H1 (cell line): ENCODE results near the gene CNTN5. TPM values are rescaled to one million over a fixed set of nuclear protein-coding genes. Genes with fewer than 3 reads are reported as not detected.
A peak's percentile ranks its signal among the peaks of the same experiment; 100 is the strongest.

Source experiments
- CTCF ChIA-PET: fragments of 300-600 bp; sonication (Branson Sonifier 250); formaldehyde crosslinking; loops from one replicate; lab custom pipeline; 2021; ENCODE audit not compliant: partially characterized antibody; lab: Charles Lee
- POLR2A ChIA-PET: fragments of 300-600 bp; sonication (Branson Sonifier 250); formaldehyde crosslinking; loops from one replicate; lab custom pipeline; 2021; ENCODE audit warnings: inconsistent platforms; ENCODE audit not compliant: partially characterized antibody; lab: Charles Lee
- DNase-seq, 2 experiments: peaks; one replicate each; pipeline versions ENCODE4 v3.0.0 to v3.0.0-alpha.2; 2010 to 2022; ENCODE audit warnings: low spot score in 2 of 2, low read depth in 1 of 2, mixed read lengths in 1 of 2
- FAIRE-seq: peaks from 2 replicates; lab custom pipeline; 2011; peaks lifted over from hg19 to GRCh38; lab: Jason Lieb, UNC
- H2AFZ ChIP-seq: 2 replicates; pipeline ENCODE4 v1.8.1; 2012; ENCODE audit warnings: low read length, inconsistent platforms
- H2AK5ac ChIP-seq: 2 replicates; pipeline ENCODE4 v1.6.1; 2013; ENCODE audit warnings: low read depth, low read length
- H2BK120ac ChIP-seq: replicated peaks from 2 replicates; pipeline ENCODE3; 2013; ENCODE audit warnings: low read depth, low read length, inconsistent platforms
- H2BK12ac ChIP-seq: 2 replicates; pipeline ENCODE4 v1.6.1; 2013; ENCODE audit warnings: low read depth, low read length
- H2BK15ac ChIP-seq: 2 replicates; pipeline ENCODE4 v1.6.1; 2013; ENCODE audit warnings: low read length
- H2BK20ac ChIP-seq: 2 replicates; pipeline ENCODE4 v1.6.1; 2013; ENCODE audit warnings: low read length
- H2BK5ac ChIP-seq: 2 replicates; pipeline ENCODE4 v1.6.1; 2013; ENCODE audit warnings: low read depth, low read length
- H3K14ac ChIP-seq: 2 replicates; pipeline ENCODE4 v1.6.1; 2013; ENCODE audit warnings: inconsistent platforms; ENCODE audit not compliant: insufficient read length
- H3K18ac ChIP-seq: 2 replicates; pipeline ENCODE4 v1.6.1; 2013; ENCODE audit warnings: low read length; ENCODE audit errors: extremely low read depth
- H3K23ac ChIP-seq: 2 replicates; pipeline ENCODE4 v1.6.1; 2013; ENCODE audit warnings: inconsistent platforms; ENCODE audit not compliant: insufficient read length
- H3K23me2 ChIP-seq: 2 replicates; pipeline ENCODE4 v1.6.1; 2013; ENCODE audit warnings: low read depth, low read length
- H3K27ac ChIP-seq: 2 replicates; pipeline ENCODE4 v1.6.1; 2011; ENCODE audit warnings: low read depth, low read length, inconsistent platforms
- H3K27me3 ChIP-seq, 4 experiments: replicated peaks in 1 of 4; 1 replicate in 1 of 4; 2 replicates in 3 of 4; pipeline versions ENCODE4 v1.6.1 to v1.8.1; 2011 to 2013; ENCODE audit warnings: low read length in 3 of 4, mild to moderate bottlenecking in 3 of 4, inconsistent platforms in 2 of 4, mixed read lengths in 2 of 4, moderate library complexity in 1 of 4; ENCODE audit not compliant: control insufficient read depth in 3 of 4, insufficient read depth in 3 of 4; ENCODE audit errors: extremely low read depth in 1 of 4
- H3K36me3 ChIP-seq, 4 experiments: 2 replicates each; pipeline versions ENCODE4 v1.6.1 to v1.8.1; 2011 to 2013; ENCODE audit warnings: mild to moderate bottlenecking in 4 of 4, low read length in 3 of 4, moderate library complexity in 2 of 4, control low read depth in 1 of 4, inconsistent platforms in 1 of 4; ENCODE audit not compliant: insufficient read depth in 4 of 4, control insufficient read depth in 2 of 4
- H3K4ac ChIP-seq: replicated peaks from 2 replicates; pipeline ENCODE3; 2013; ENCODE audit warnings: low read length, low read depth, mixed read lengths, inconsistent platforms; ENCODE audit not compliant: insufficient read length
- H3K4me1 ChIP-seq, 4 experiments: replicated peaks in 1 of 4; 1 replicate in 1 of 4; 2 replicates in 3 of 4; pipeline versions ENCODE4 v1.6.1 to v1.8.1; 2011 to 2013; ENCODE audit warnings: low read length in 3 of 4, inconsistent platforms in 2 of 4, mixed read lengths in 1 of 4; ENCODE audit not compliant: insufficient read depth in 4 of 4, control insufficient read depth in 3 of 4
- H3K4me2 ChIP-seq, 2 experiments: 2 replicates each; pipeline versions ENCODE4 v1.6.1 to v1.8.1; 2011 to 2013; ENCODE audit warnings: low read depth in 2 of 2, low read length in 2 of 2, control low read depth in 1 of 2, inconsistent platforms in 1 of 2, mild to moderate bottlenecking in 1 of 2; ENCODE audit not compliant: insufficient read depth in 1 of 2
- H3K4me3 ChIP-seq, 4 experiments: fragments of 200-600, 300-600 bp in 1 of 4; sonication (generic), shearing (Covaris generic), sonication (Bioruptor Twin) in 1 of 4; 2 replicates each; pipeline versions ENCODE4 v1.5.1 to v1.8.1; 2011 to 2016; ENCODE audit warnings: low read length in 4 of 4, low read depth in 3 of 4, control low read depth in 2 of 4, inconsistent platforms in 2 of 4, mild to moderate bottlenecking in 2 of 4, mixed read lengths in 1 of 4, moderate library complexity in 1 of 4; ENCODE audit not compliant: insufficient read depth in 2 of 4; ENCODE audit errors: extremely low read depth in 1 of 4
- H3K56ac ChIP-seq: replicated peaks from 2 replicates; pipeline ENCODE3; 2013; ENCODE audit warnings: low read depth, mild to moderate bottlenecking, mixed read lengths, low read length, inconsistent platforms; ENCODE audit not compliant: insufficient read length
- H3K79me1 ChIP-seq: 2 replicates; pipeline ENCODE4 v1.6.1; 2013; ENCODE audit warnings: low read depth, low read length, control low read depth
- H3K79me2 ChIP-seq, 2 experiments: 2 replicates each; pipeline versions ENCODE4 v1.6.1 to v1.8.1; 2012 to 2013; ENCODE audit warnings: low read length in 2 of 2, mild to moderate bottlenecking in 2 of 2, inconsistent platforms in 1 of 2; ENCODE audit not compliant: insufficient read depth in 2 of 2, control insufficient read depth in 1 of 2
- H3K9ac ChIP-seq, 4 experiments: replicated peaks in 1 of 4; 1 replicate in 1 of 4; 2 replicates in 3 of 4; pipeline versions ENCODE4 v1.6.1 to v1.8.1; 2011 to 2013; ENCODE audit warnings: low read depth in 3 of 4, low read length in 3 of 4, control low read depth in 2 of 4, mild to moderate bottlenecking in 2 of 4, moderate library complexity in 2 of 4, inconsistent platforms in 1 of 4; ENCODE audit errors: extremely low read depth in 1 of 4
- H3K9me3 ChIP-seq, 2 experiments: 2 replicates each; pipeline versions ENCODE4 v1.6.1 to v1.8.1; 2012 to 2013; ENCODE audit warnings: mild to moderate bottlenecking in 2 of 2, moderate library complexity in 2 of 2, control low read depth in 1 of 2, inconsistent platforms in 1 of 2, low read depth in 1 of 2, low read length in 1 of 2, mixed read lengths in 1 of 2; ENCODE audit not compliant: insufficient read depth in 2 of 2
- H4K20me1 ChIP-seq, 2 experiments: replicated peaks in 1 of 2; 2 replicates each; pipeline versions ENCODE3 to v1.8.1; 2011 to 2013; ENCODE audit warnings: inconsistent platforms in 2 of 2, low read length in 2 of 2, mild to moderate bottlenecking in 1 of 2; ENCODE audit not compliant: insufficient read depth in 2 of 2, control insufficient read depth in 1 of 2
- H4K5ac ChIP-seq: 2 replicates; pipeline ENCODE4 v1.6.1; 2013; ENCODE audit warnings: low read length, low read depth, mixed read lengths, inconsistent platforms; ENCODE audit not compliant: insufficient read length
- H4K8ac ChIP-seq: 2 replicates; pipeline ENCODE4 v1.8.0; 2013; ENCODE audit warnings: mild to moderate bottlenecking, moderate library complexity, low read length, inconsistent platforms; ENCODE audit not compliant: insufficient read depth; ENCODE audit errors: extremely low read depth
- H4K91ac ChIP-seq: replicated peaks from 2 replicates; pipeline ENCODE3; 2013; ENCODE audit warnings: low read length, mixed read lengths, inconsistent platforms; ENCODE audit not compliant: insufficient read length
- SP1 ChIP-seq: IDR thresholded peaks from 2 replicates; pipeline ENCODE4 v1.6.1; 2011; ENCODE audit warnings: low read depth, low read length
- WGBS, 2 experiments: shearing (Covaris generic) in 1 of 2; methylation state at CpG; one replicate each; pipeline versions ENCODE4 v1.1.6 to v1.1.7; 2013 to 2015; ENCODE audit warnings: low lambda C conversion rate in 2 of 2, mixed read lengths in 2 of 2, inconsistent platforms in 1 of 2, low coverage in 1 of 2, missing lambda C conversion rate in 1 of 2; ENCODE audit not compliant: insufficient replicate concordance in 2 of 2, insufficient coverage in 1 of 2, insufficient read length in 1 of 2; ENCODE audit errors: extremely low coverage in 1 of 2, missing lambda C conversion rate in 1 of 2; 5-methylcytosine and 5-hydroxymethylcytosine counted together
- polyA plus RNA-seq, 7 experiments: library from polyadenylated mRNA; depleted of rRNA in 3 of 7; stranded (reverse) in 5 of 7; unstranded in 2 of 7; fragments of >200 nt in 5 of 7; fragments of 200-250 nt in 2 of 7; gene quantifications; 1 replicate in 5 of 7; 2 replicates in 1 of 7; 4 replicates in 1 of 7; pipeline versions ENCODE4 v1.2.1 to v1.2.3, GENCODE V29; 2011 to 2013; ENCODE audit warnings: missing spikeins in 2 of 7, mixed read lengths in 2 of 7
- total RNA-seq: library from RNA; stranded (reverse); fragmentation: NEBNext Ultra II Directional; extraction: Animal tissue kit (Norgen Biotek cat#: 25700); gene quantifications from 2 replicates; pipeline ENCODE4 v1.2.1, GENCODE V29; 2021

Gene CNTN5
- total and polyA plus RNA-seq, 2 of the 8 experiments (the other 6 are each of a cell fraction or from before 2014, with no cell fraction given), result not detected

DNA sequence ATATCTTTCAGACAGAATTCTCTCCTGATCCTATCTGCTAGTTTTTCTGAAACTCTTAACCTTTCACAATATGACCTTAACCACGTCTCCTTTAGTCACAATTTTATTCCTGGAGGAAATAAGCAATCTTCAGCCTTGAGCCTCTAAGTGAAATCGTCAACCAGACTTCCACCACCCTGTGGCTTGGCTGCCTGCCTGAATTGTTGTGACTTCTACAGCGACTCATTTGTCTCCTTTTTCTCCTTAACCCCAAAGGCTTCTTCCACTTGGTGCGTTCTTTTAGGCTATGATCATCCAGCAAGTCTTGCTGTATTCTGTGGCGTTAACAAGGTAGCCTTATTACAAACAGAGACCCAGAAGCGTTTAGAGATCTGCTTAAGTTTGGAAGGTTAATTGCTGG lies 1131.2 kb downstream of the CNTN5 start:
- Histone ChIP-seq H3K4me3 (no peak overlapping the region), H3K4me2 (no peak overlapping the region; a peak in 1 of 4 replicates), H4K20me1 (no peaks in the 10 kb centered on the region), H2BK120ac (no peak overlapping the region), H3K9ac (peak overlapping the region in 1 of 4 experiments; percentile 13; a peak in 1 of 7 replicates), H3K4ac (no peak overlapping the region), H3K23ac (no peak overlapping the region), H2BK5ac (no peak overlapping the region), H2BK15ac (no peak overlapping the region), H3K36me3 (no peaks in the 10 kb centered on the region), H4K91ac (no peak overlapping the region), H4K5ac (no peak overlapping the region), H3K27ac (no peak overlapping the region), H3K14ac (no peak overlapping the region), H3K79me2 (no peaks in the 10 kb centered on the region), H2BK12ac (no peak overlapping the region), H3K18ac (no peak overlapping the region), H2AK5ac (no peak overlapping the region), H3K79me1 (no peaks in the 10 kb centered on the region), H3K27me3 (no peaks in the 10 kb centered on the region), H3K56ac (no peak overlapping the region), H3K9me3 (no peaks in the 10 kb centered on the region), H4K8ac (no peak overlapping the region), H2AFZ (peak overlapping the region; percentile 77; the same call in 1 of the 2 replicates), H3K23me2 (no peaks in the 10 kb centered on the region; the same call in 1 of the 2 replicates), H3K4me1 (0 out of 7 replicates have a peak, but pooled peaks cover 0 to 3% (median 0%) of the 10 kb centered on the region in 4 experiments), H2BK20ac (no peak overlapping the region)
- ChIA-PET CTCF (interaction anchor here (0.6 kb wide), 1 partner anchor 13 kb away, joined by 3 read pairs; no protein-coding TSS in a partner anchor), POLR2A (no interaction called here)
- FAIRE-seq (no peak), DNase-seq (no peak)
- WGBS, 2 experiments, result 75% methylated on average over 6 of the region's 6 CpGs; no CpG with 5 or more reads in 1 of the 2 experiments
- TF ChIP-seq SP1, result no peak
